ENCODE results near the gene SMOC1. TPM values are rescaled to one million over a fixed set of nuclear protein-coding genes. Genes with fewer than 3 reads are reported as not detected.
A peak's percentile ranks its signal among the peaks of the same experiment; 100 is the strongest.

The SMOC1 gene
- total RNA-seq, 1 donor from 2014 or later, result 3.1 TPM

GRCh38 chr14:69951263-69951662 is 72.0 kb downstream of the SMOC1 start:
- Histone ChIP-seq H3K27ac (ENCODE audit: low read depth, low read length) (no peak overlapping the region), H3K36me3 (ENCODE audit: control insufficient read depth in 3 of 3, insufficient read depth in 3 of 3, low read length in 3 of 3) (no peaks in the 10 kb centered on the region), H3K4me3 (ENCODE audit: low read length in 3 of 3) (no peak overlapping the region), H3K9me3 (ENCODE audit: control insufficient read depth in 3 of 3, low read length in 3 of 3) (no peaks in the 10 kb centered on the region), H3K4me1 (ENCODE audit: control insufficient read depth in 3 of 3, insufficient read depth in 3 of 3, low read length in 3 of 3) (peaks cover 9 to 18% (median 12%) of the 10 kb centered on the region in 3 donors), H3K27me3 (ENCODE audit: control insufficient read depth in 3 of 3, insufficient read depth in 3 of 3, low read length in 3 of 3) (no peaks in the 10 kb centered on the region), H3K9ac (ENCODE audit: low read depth in 1 of 3, low read length in 3 of 3) (no peak overlapping the region)

DNA sequence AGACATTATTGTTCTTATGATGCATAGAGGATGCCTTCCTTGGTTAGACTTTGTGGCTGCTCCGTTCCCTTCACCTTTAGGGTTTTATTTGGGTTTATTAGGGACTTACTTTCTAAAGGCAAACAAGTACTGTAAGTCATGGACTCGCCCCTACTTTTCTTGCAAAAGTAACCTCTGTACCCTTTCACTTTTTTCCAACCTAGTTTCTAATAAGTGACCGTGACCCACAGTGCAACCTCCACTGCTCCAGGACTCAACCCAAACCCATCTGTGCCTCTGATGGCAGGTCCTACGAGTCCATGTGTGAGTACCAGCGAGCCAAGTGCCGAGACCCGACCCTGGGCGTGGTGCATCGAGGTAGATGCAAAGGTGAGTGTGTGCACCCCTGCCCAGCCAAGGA is 72.7 kb downstream of the SMOC1 start:
- no peak overlapping the region for H3K27ac ChIP-seq (ENCODE audit: low read depth, low read length)
- H3K4me1 ChIP-seq (ENCODE audit: control insufficient read depth in 3 of 3, insufficient read depth in 3 of 3, low read length in 3 of 3), result peaks cover 9 to 22% (median 15%) of the 10 kb centered on the region in 3 donors
- no peak overlapping the region for H3K4me3 ChIP-seq (ENCODE audit: low read length in 3 of 3)
- H3K9ac ChIP-seq (ENCODE audit: low read depth in 1 of 3, low read length in 3 of 3), result no peak overlapping the region
- H3K36me3 ChIP-seq (ENCODE audit: control insufficient read depth in 3 of 3, insufficient read depth in 3 of 3, low read length in 3 of 3), result no peaks in the 10 kb centered on the region
- H3K27me3 ChIP-seq (ENCODE audit: control insufficient read depth in 3 of 3, insufficient read depth in 3 of 3, low read length in 3 of 3), result no peaks in the 10 kb centered on the region
- no peaks in the 10 kb centered on the region for H3K9me3 ChIP-seq (ENCODE audit: control insufficient read depth in 3 of 3, low read length in 3 of 3)

DNA sequence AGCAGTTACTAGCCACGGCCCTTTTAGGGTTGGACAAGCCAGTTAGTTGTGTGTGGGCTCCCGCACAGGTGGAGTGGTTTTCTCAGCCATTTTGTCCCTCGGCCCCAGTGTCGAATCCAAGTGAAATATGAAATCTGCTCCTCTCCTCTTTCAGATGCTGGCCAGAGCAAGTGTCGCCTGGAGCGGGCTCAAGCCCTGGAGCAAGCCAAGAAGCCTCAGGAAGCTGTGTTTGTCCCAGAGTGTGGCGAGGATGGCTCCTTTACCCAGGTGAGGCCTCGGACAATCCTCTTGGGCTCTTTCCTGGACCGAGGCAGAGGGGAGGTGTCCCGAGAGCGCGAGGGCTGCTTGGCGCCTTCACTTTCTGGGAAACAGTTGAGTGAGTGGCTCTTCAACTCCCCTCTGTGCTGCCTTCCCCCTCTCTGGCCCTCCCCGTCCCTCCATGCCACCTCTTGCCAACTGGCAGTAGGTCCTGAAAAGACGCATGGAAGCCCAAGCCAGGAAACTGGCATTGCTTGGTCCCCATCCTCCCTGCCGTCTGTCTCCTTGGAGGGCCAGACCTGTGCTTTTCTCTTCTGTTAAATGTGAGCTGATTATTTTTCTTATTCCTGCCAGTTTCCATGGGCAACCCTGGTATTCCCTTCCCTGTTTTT is 74.2 kb downstream of the SMOC1 start:
- peak overlapping the region; percentile 45 to 59 (median 58) for H3K4me3 ChIP-seq (ENCODE audit: low read length in 3 of 3)
- no peaks in the 10 kb centered on the region for H3K36me3 ChIP-seq (ENCODE audit: control insufficient read depth in 3 of 3, insufficient read depth in 3 of 3, low read length in 3 of 3)
- H3K27me3 ChIP-seq (ENCODE audit: control insufficient read depth in 3 of 3, insufficient read depth in 3 of 3, low read length in 3 of 3), result no peaks in the 10 kb centered on the region
- peak overlapping the region; percentile 57 for H3K27ac ChIP-seq (ENCODE audit: low read depth, low read length)
- peaks cover 9 to 23% (median 18%) of the 10 kb centered on the region in 3 donors for H3K4me1 ChIP-seq (ENCODE audit: control insufficient read depth in 3 of 3, insufficient read depth in 3 of 3, low read length in 3 of 3)
- no peaks in the 10 kb centered on the region for H3K9me3 ChIP-seq (ENCODE audit: control insufficient read depth in 3 of 3, low read length in 3 of 3)
- peak overlapping the region in 2 of 3 donors; percentile 57 to 60 for H3K9ac ChIP-seq (ENCODE audit: low read depth in 1 of 3, low read length in 3 of 3)

DNA sequence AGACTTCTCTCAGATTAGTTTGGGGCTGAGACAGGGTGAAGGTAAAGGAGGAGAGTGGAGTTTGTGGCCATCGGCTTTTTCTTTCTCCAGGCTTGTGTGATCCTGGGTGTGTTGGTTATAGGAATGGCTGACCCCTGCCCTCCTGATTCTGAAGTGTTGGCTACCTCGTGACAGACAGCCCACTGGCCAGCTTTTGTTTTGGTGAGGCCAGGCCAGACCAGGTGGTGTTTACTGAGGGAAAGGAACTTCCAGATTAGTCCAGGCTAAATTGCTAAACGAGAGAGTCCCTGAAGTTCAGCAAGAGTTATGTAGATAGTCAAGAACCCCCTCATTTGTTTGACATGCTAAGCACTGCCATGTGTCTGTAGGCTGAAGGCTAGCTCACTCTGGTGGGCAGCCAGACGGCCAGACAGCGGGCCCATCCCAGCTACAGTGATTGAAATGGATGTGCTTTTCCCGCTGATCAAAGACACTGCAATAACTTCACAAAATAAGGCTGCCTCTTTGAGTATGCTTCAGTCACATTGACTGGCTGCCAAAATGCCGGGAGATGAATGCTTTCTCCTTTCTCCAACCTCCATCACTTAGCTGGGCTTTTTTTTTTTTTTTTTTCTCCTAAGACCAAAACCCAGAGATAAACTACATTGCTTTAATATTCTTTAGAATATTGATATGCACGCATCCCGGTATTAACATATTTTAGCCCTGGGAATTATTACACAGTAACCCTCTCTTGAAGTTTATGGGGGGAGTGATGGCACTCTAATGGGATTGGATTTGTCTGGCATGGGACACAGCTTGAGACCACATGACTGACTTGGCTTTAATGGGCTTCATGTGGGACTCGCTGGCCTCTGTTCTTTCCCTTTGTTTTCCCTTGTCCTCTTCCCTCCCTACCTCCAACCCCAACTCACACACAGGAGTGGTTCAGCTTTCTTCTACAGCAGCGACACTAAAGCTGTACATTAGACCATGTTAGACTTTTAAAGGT is 76.9 kb downstream of the SMOC1 start:
- H3K27ac ChIP-seq (ENCODE audit: low read depth, low read length), result no peak overlapping the region
- peaks cover 9 to 23% (median 18%) of the 10 kb centered on the region in 3 donors for H3K4me1 ChIP-seq (ENCODE audit: control insufficient read depth in 3 of 3, insufficient read depth in 3 of 3, low read length in 3 of 3)
- no peak overlapping the region for H3K4me3 ChIP-seq (ENCODE audit: low read length in 3 of 3)
- H3K9ac ChIP-seq (ENCODE audit: low read depth in 1 of 3, low read length in 3 of 3), result no peak overlapping the region
- no peaks in the 10 kb centered on the region for H3K36me3 ChIP-seq (ENCODE audit: control insufficient read depth in 3 of 3, insufficient read depth in 3 of 3, low read length in 3 of 3)
- H3K9me3 ChIP-seq (ENCODE audit: control insufficient read depth in 3 of 3, low read length in 3 of 3), result no peaks in the 10 kb centered on the region
- H3K27me3 ChIP-seq (ENCODE audit: control insufficient read depth in 3 of 3, insufficient read depth in 3 of 3, low read length in 3 of 3), result no peaks in the 10 kb centered on the region

DNA sequence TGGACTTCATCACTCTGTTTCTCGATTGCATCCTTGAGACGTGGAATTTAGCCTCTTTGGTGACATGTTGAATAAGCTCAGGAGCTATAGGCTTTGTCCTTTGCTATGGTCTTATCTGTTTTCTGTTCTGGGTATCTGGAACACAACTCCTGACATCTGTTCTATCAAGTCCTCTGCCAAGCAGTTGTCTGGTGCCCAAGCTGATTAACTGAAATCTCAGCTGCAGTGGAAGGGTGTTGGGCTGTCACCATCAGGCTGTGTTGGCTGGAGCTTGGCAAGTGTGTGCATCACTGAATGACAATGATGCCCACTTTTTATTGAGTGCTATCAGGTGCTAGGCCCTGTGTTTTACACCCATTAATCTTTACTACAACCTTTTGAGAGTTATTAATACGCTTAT is 77.8 kb downstream of the SMOC1 start:
- Histone ChIP-seq H3K27me3 (ENCODE audit: control insufficient read depth in 3 of 3, insufficient read depth in 3 of 3, low read length in 3 of 3) (no peaks in the 10 kb centered on the region), H3K4me1 (ENCODE audit: control insufficient read depth in 3 of 3, insufficient read depth in 3 of 3, low read length in 3 of 3) (peaks cover 9 to 23% (median 18%) of the 10 kb centered on the region in 3 donors), H3K36me3 (ENCODE audit: control insufficient read depth in 3 of 3, insufficient read depth in 3 of 3, low read length in 3 of 3) (no peaks in the 10 kb centered on the region), H3K27ac (ENCODE audit: low read depth, low read length) (no peak overlapping the region), H3K9ac (ENCODE audit: low read depth in 1 of 3, low read length in 3 of 3) (no peak overlapping the region), H3K9me3 (ENCODE audit: control insufficient read depth in 3 of 3, low read length in 3 of 3) (no peaks in the 10 kb centered on the region), H3K4me3 (ENCODE audit: low read length in 3 of 3) (no peak overlapping the region)

DNA sequence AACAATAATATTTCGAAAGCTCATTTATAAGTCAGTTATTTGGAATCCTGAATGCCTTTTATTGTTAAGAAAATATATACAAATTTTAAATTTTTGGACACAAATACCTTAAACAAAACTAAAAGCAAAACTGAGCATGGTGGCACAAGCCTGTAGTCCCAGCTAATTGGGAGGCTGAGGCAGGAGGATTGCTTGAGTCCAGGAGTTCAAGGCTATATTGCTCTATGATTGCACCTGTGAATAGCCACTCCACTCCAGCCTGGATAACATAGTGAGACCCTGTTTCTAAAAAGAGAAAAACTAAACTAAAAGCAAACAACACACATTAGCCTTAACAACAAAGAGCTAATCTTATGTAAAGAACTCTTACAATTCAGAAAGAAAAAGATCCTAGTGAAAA is 78.8 kb downstream of the SMOC1 start:
- H3K27ac ChIP-seq (ENCODE audit: low read depth, low read length), result no peak overlapping the region
- no peak overlapping the region for H3K9ac ChIP-seq (ENCODE audit: low read depth in 1 of 3, low read length in 3 of 3)
- H3K9me3 ChIP-seq (ENCODE audit: control insufficient read depth in 3 of 3, low read length in 3 of 3), result no peaks in the 10 kb centered on the region
- H3K4me3 ChIP-seq (ENCODE audit: low read length in 3 of 3), result no peak overlapping the region
- H3K4me1 ChIP-seq (ENCODE audit: control insufficient read depth in 3 of 3, insufficient read depth in 3 of 3, low read length in 3 of 3), result peaks cover 9 to 16% (median 16%) of the 10 kb centered on the region in 3 donors
- no peaks in the 10 kb centered on the region for H3K36me3 ChIP-seq (ENCODE audit: control insufficient read depth in 3 of 3, insufficient read depth in 3 of 3, low read length in 3 of 3)
- H3K27me3 ChIP-seq (ENCODE audit: control insufficient read depth in 3 of 3, insufficient read depth in 3 of 3, low read length in 3 of 3), result no peaks in the 10 kb centered on the region

GRCh38 chr14:69959136-69959535 is 79.9 kb downstream of the SMOC1 start:
- Histone ChIP-seq H3K27me3 (ENCODE audit: control insufficient read depth in 3 of 3, insufficient read depth in 3 of 3, low read length in 3 of 3) (no peaks in the 10 kb centered on the region), H3K9me3 (ENCODE audit: control insufficient read depth in 3 of 3, low read length in 3 of 3) (no peaks in the 10 kb centered on the region), H3K36me3 (ENCODE audit: control insufficient read depth in 3 of 3, insufficient read depth in 3 of 3, low read length in 3 of 3) (no peaks in the 10 kb centered on the region), H3K4me3 (ENCODE audit: low read length in 3 of 3) (no peak overlapping the region), H3K9ac (ENCODE audit: low read depth in 1 of 3, low read length in 3 of 3) (no peak overlapping the region), H3K4me1 (ENCODE audit: control insufficient read depth in 3 of 3, insufficient read depth in 3 of 3, low read length in 3 of 3) (peaks cover 0 to 7% (median 5%) of the 10 kb centered on the region in 3 donors), H3K27ac (ENCODE audit: low read depth, low read length) (no peak overlapping the region)

DNA sequence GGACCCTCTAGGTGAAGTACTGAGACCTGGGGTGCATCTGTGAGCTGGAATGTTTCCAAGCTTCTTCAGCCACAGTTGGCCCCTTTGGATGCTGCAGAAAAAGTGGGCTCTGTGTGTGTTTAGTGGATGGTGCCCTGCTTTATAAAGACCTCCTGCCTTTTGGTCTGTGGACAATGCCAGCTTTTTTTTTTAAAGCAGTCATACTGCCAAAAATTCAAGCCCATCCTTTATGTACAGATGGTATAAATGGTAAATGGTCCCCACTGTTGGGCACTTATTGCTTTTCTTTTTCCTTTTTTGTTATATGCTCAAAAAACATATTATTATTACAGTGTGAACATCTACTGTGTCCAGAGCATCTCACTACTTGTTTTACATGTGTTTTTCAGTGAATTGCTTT is 81.1 kb downstream of the SMOC1 start:
- H3K36me3 ChIP-seq (ENCODE audit: control insufficient read depth in 3 of 3, insufficient read depth in 3 of 3, low read length in 3 of 3), result no peaks in the 10 kb centered on the region
- no peaks in the 10 kb centered on the region for H3K9me3 ChIP-seq (ENCODE audit: control insufficient read depth in 3 of 3, low read length in 3 of 3)
- H3K9ac ChIP-seq (ENCODE audit: low read depth in 1 of 3, low read length in 3 of 3), result no peak overlapping the region
- no peak overlapping the region for H3K27ac ChIP-seq (ENCODE audit: low read depth, low read length)
- H3K27me3 ChIP-seq (ENCODE audit: control insufficient read depth in 3 of 3, insufficient read depth in 3 of 3, low read length in 3 of 3), result no peaks in the 10 kb centered on the region
- no peak overlapping the region for H3K4me3 ChIP-seq (ENCODE audit: low read length in 3 of 3)
- peaks cover 0 to 7% (median 5%) of the 10 kb centered on the region in 3 donors for H3K4me1 ChIP-seq (ENCODE audit: control insufficient read depth in 3 of 3, insufficient read depth in 3 of 3, low read length in 3 of 3)

DNA sequence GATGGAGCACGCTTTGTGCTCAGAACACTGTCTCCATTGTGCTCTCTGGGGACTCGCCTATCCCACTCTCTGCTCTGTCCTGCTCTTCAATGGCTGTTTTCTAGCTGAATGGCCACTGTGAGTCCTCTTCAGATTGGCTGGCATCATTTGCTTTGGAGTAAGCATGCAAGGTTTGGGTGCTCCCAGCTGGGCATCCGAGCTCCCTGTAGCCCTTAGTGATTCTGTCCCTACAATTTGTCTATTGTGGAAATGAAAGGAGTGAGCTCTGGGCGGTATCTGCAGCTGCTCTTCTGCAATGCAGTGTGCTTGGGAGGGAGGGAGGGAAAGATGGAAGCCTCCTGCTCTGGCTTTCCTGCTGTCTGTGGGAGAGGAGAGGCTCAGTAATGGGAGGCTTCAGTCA is 84.8 kb downstream of the SMOC1 start:
- H3K9ac ChIP-seq (ENCODE audit: low read depth in 1 of 3, low read length in 3 of 3), result no peak overlapping the region

GRCh38 chr14:69964841-69965240 is 85.6 kb downstream of the SMOC1 start:
- Histone ChIP-seq H3K4me3 (ENCODE audit: low read length in 3 of 3) (no peak overlapping the region), H3K27ac (ENCODE audit: low read depth, low read length) (no peak overlapping the region), H3K9ac (ENCODE audit: low read depth in 1 of 3, low read length in 3 of 3) (no peak overlapping the region), H3K36me3 (ENCODE audit: control insufficient read depth in 3 of 3, insufficient read depth in 3 of 3, low read length in 3 of 3) (no peaks in the 10 kb centered on the region), H3K9me3 (ENCODE audit: control insufficient read depth in 3 of 3, low read length in 3 of 3) (no peaks in the 10 kb centered on the region), H3K27me3 (ENCODE audit: control insufficient read depth in 3 of 3, insufficient read depth in 3 of 3, low read length in 3 of 3) (no peaks in the 10 kb centered on the region), H3K4me1 (ENCODE audit: control insufficient read depth in 3 of 3, insufficient read depth in 3 of 3, low read length in 3 of 3) (no peaks in the 10 kb centered on the region)

More for the DNA sequence above, 84.8 kb downstream of the SMOC1 start:
- no peaks in the 10 kb centered on the region for H3K36me3 ChIP-seq (ENCODE audit: control insufficient read depth in 3 of 3, insufficient read depth in 3 of 3, low read length in 3 of 3)
- no peaks in the 10 kb centered on the region for H3K4me1 ChIP-seq (ENCODE audit: control insufficient read depth in 3 of 3, insufficient read depth in 3 of 3, low read length in 3 of 3)
- H3K27ac ChIP-seq (ENCODE audit: low read depth, low read length), result no peak overlapping the region
- no peaks in the 10 kb centered on the region for H3K9me3 ChIP-seq (ENCODE audit: control insufficient read depth in 3 of 3, low read length in 3 of 3)
- H3K27me3 ChIP-seq (ENCODE audit: control insufficient read depth in 3 of 3, insufficient read depth in 3 of 3, low read length in 3 of 3), result no peaks in the 10 kb centered on the region
- H3K4me3 ChIP-seq (ENCODE audit: low read length in 3 of 3), result no peak overlapping the region

Measured in skeletal muscle tissue (tissue), 4 donors.